Astrocyte (in vitro differentiated cells and primary cell): ENCODE data around the gene CACNB4. TPM values are rescaled to one million over a fixed set of nuclear protein-coding genes. Genes with fewer than 3 reads are reported as not detected.

ENCODE experiments used
- DNase-seq: peaks from one replicate; pipeline ENCODE4 v3.0.0-alpha.2; 2010; ENCODE audit warnings: low read depth
- FAIRE-seq: peaks from 2 replicates; lab custom pipeline; 2011; peaks lifted over from hg19 to GRCh38; lab: Jason Lieb, UNC
- H2AFZ ChIP-seq: 2 replicates; pipeline ENCODE4 v1.6.0; 2012; ENCODE audit warnings: low read depth, low read length, inconsistent platforms
- H3K27ac ChIP-seq: 2 replicates; pipeline ENCODE4 v1.5.1; 2011; ENCODE audit warnings: low read depth, low read length, inconsistent platforms
- H3K27me3 ChIP-seq: 2 replicates; pipeline ENCODE4 v1.6.0; 2011; ENCODE audit warnings: low read length, inconsistent platforms; ENCODE audit not compliant: insufficient read depth
- H3K36me3 ChIP-seq: 2 replicates; pipeline ENCODE4 v1.5.1; 2011; ENCODE audit warnings: low read length, inconsistent platforms; ENCODE audit not compliant: insufficient read depth
- H3K4me1 ChIP-seq: 2 replicates; pipeline ENCODE4 v1.5.1; 2011; ENCODE audit warnings: low read length, inconsistent platforms; ENCODE audit not compliant: insufficient read depth
- H3K4me2 ChIP-seq: 2 replicates; pipeline ENCODE4 v1.6.0; 2012; ENCODE audit warnings: low read length, inconsistent platforms
- H3K4me3 ChIP-seq: 2 replicates; pipeline ENCODE4 v1.5.1; 2011; ENCODE audit warnings: low read depth, mild to moderate bottlenecking, low read length, inconsistent platforms; ENCODE audit not compliant: insufficient read depth
- H3K79me2 ChIP-seq: 2 replicates; pipeline ENCODE4 v1.6.0; 2012; ENCODE audit warnings: mild to moderate bottlenecking, low read length, inconsistent platforms; ENCODE audit not compliant: insufficient read depth
- H3K9ac ChIP-seq: 2 replicates; pipeline ENCODE4 v1.6.0; 2012; ENCODE audit warnings: mild to moderate bottlenecking, low read length, inconsistent platforms
- H3K9me3 ChIP-seq: 2 replicates; pipeline ENCODE4 v1.5.1; 2012; ENCODE audit warnings: low read depth, mild to moderate bottlenecking, low read length, inconsistent platforms; ENCODE audit not compliant: insufficient read depth
- H4K20me1 ChIP-seq: 2 replicates; pipeline ENCODE4 v1.6.0; 2012; ENCODE audit warnings: low read length, inconsistent platforms; ENCODE audit not compliant: insufficient read depth
- H3K27ac Mint-ChIP-seq: one replicate; pipeline ENCODE4 v1.8.0; 2021; ENCODE audit warnings: mild to moderate bottlenecking, mixed read lengths; ENCODE audit not compliant: unreplicated experiment
- H3K27me3 Mint-ChIP-seq: one replicate; pipeline ENCODE4 v1.8.0; 2021; ENCODE audit warnings: low read depth, mixed read lengths; ENCODE audit not compliant: unreplicated experiment
- H3K36me3 Mint-ChIP-seq: one replicate; pipeline ENCODE4 v1.8.0; 2021; ENCODE audit warnings: low read depth, mixed read lengths; ENCODE audit not compliant: unreplicated experiment
- H3K4me1 Mint-ChIP-seq: one replicate; pipeline ENCODE4 v1.8.0; 2021; ENCODE audit warnings: low read depth, mixed read lengths; ENCODE audit not compliant: unreplicated experiment
- H3K4me3 Mint-ChIP-seq: one replicate; pipeline ENCODE4 v1.8.0; 2021; ENCODE audit warnings: mild to moderate bottlenecking, moderate library complexity, mixed read lengths; ENCODE audit not compliant: unreplicated experiment
- H3K9me3 Mint-ChIP-seq: one replicate; pipeline ENCODE4 v1.8.0; 2021; ENCODE audit warnings: mild to moderate bottlenecking, mixed read lengths; ENCODE audit not compliant: unreplicated experiment
- EZH2 ChIP-seq: IDR thresholded peaks from 2 replicates; pipeline ENCODE4 v1.6.1; 2012; ENCODE audit warnings: mild to moderate bottlenecking, low read length, inconsistent platforms; ENCODE audit not compliant: insufficient read depth
- total RNA-seq: library from RNA; stranded (reverse); gene quantifications from 2 replicates; pipeline ENCODE4 v1.2.1, GENCODE V29; 2021
- TF ChIP-seq, protein P1 (sequence below): IDR thresholded peaks from 2 replicates; pipeline ENCODE4 v1.5.1; 2011; ENCODE audit warnings: low read depth, mild to moderate bottlenecking, inconsistent platforms, low read length, moderate library complexity; ENCODE audit not compliant: insufficient read depth

The CACNB4 gene
- total RNA-seq, 1 donor from 2014 or later, result 1.8 TPM

DNA sequence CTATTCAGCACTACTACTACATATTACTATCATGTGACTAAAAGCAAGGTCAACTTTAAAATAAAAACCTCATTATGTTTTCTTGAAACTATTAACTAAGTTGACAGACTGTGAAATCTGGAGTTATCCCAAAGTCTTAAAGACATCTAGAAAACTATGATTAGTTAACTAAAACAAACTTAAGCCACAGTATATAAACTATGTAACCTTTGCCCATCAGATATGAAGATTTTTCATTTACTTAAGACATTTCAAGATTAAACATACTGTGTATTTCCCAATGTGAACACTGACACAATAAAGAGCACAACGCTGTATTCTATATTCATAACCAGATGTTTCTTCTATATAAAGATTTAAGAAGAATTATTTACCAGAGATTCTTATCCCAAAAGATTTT is 33.5 kb upstream of the CACNB4 start:
- Mint-ChIP-seq H3K9me3 (no peaks in the 10 kb centered on the region), H3K36me3 (peaks cover 6% of the 10 kb centered on the region), H3K27me3 (no peaks in the 10 kb centered on the region), H3K4me3 (no peak overlapping the region), H3K4me1 (peaks cover 10% of the 10 kb centered on the region), H3K27ac (no peak overlapping the region)
- Histone ChIP-seq H3K4me1 (peaks cover 10% of the 10 kb centered on the region), H3K4me2 (no peak overlapping the region), H3K9me3 (no peaks in the 10 kb centered on the region), H3K36me3 (no peaks in the 10 kb centered on the region), H3K4me3 (no peak overlapping the region), H3K27me3 (no peaks in the 10 kb centered on the region), H3K27ac (no peak overlapping the region), H2AFZ (no peak overlapping the region), H3K9ac (no peak overlapping the region), H4K20me1 (peaks cover 7% of the 10 kb centered on the region), H3K79me2 (no peaks in the 10 kb centered on the region)
- FAIRE-seq, result no peak
- TF ChIP-seq EZH2, result no peak
- TF ChIP-seq, protein P1, sequence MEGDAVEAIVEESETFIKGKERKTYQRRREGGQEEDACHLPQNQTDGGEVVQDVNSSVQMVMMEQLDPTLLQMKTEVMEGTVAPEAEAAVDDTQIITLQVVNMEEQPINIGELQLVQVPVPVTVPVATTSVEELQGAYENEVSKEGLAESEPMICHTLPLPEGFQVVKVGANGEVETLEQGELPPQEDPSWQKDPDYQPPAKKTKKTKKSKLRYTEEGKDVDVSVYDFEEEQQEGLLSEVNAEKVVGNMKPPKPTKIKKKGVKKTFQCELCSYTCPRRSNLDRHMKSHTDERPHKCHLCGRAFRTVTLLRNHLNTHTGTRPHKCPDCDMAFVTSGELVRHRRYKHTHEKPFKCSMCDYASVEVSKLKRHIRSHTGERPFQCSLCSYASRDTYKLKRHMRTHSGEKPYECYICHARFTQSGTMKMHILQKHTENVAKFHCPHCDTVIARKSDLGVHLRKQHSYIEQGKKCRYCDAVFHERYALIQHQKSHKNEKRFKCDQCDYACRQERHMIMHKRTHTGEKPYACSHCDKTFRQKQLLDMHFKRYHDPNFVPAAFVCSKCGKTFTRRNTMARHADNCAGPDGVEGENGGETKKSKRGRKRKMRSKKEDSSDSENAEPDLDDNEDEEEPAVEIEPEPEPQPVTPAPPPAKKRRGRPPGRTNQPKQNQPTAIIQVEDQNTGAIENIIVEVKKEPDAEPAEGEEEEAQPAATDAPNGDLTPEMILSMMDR, result no peak
- peak; percentile 10 for DNase-seq

DNA sequence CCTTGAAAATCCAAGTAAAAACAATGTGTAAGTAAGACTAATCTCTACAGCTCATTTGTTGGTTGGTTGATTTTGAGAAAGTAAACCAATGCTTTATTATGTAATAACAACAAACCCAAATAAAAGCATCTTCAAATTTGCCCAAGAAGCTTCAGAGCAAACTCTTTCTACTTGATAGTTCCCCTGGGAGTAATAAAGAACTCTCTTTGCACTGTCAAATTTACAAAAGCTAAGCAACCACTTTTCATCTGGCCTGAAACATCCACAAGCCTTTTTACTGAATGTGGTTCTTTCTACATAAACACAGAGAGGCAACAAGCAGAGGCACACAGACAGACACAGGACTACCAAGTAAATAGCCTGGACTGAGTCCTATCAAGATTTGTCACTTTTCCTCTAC is 28.8 kb upstream of the CACNB4 start:
- no peaks in the 10 kb centered on the region for H3K4me1 ChIP-seq
- Mint-ChIP-seq H3K36me3 (peaks cover 6% of the 10 kb centered on the region), H3K9me3 (no peaks in the 10 kb centered on the region), H3K27me3 (no peaks in the 10 kb centered on the region), H3K27ac (no peak overlapping the region), H3K4me3 (no peak overlapping the region), H3K4me1 (peaks cover 7% of the 10 kb centered on the region)
- H3K27ac ChIP-seq, result no peak overlapping the region
- FAIRE-seq (no peak), DNase-seq (no peak)
- no peak overlapping the region for H3K9ac ChIP-seq
- no peak overlapping the region for H3K4me3 ChIP-seq
- H3K4me2 ChIP-seq, result no peak overlapping the region
- no peaks in the 10 kb centered on the region for H3K9me3 ChIP-seq
- H4K20me1 ChIP-seq, result no peaks in the 10 kb centered on the region
- no peaks in the 10 kb centered on the region for H3K79me2 ChIP-seq
- TF ChIP-seq EZH2, result no peak
- TF ChIP-seq, protein P1, result no peak
- no peak overlapping the region for H2AFZ ChIP-seq
- no peaks in the 10 kb centered on the region for H3K27me3 ChIP-seq
- H3K36me3 ChIP-seq, result peaks cover 7% of the 10 kb centered on the region

DNA sequence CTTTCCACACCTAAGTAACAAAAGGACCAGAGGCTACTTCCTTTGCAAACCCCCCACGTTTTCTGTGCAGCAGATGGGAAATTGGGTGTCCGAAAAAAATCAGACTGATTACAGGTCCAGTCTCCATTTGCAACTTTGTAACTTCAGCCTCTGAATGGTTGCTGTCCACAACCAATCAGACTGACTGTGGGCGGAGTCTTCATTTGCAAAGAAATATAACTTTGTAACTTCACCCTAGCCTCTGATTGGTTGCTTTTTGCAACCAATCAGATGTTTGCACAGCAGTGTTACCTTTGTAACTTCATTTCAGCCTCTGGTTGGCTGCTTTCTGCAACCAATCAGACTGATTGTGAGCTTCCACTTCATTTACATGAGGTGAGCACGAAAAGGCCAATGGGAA is 27.8 kb upstream of the CACNB4 start:
- Mint-ChIP-seq H3K4me3 (no peak overlapping the region), H3K4me1 (peaks cover 7% of the 10 kb centered on the region), H3K27ac (no peak overlapping the region), H3K27me3 (no peaks in the 10 kb centered on the region), H3K36me3 (peaks cover 6% of the 10 kb centered on the region), H3K9me3 (no peaks in the 10 kb centered on the region)
- peaks cover 7% of the 10 kb centered on the region for H3K36me3 ChIP-seq
- FAIRE-seq (no peak), DNase-seq (no peak)
- no peak overlapping the region for H3K27ac ChIP-seq
- no peak overlapping the region for H3K4me3 ChIP-seq
- H3K9ac ChIP-seq, result no peak overlapping the region
- no peaks in the 10 kb centered on the region for H3K79me2 ChIP-seq
- H3K4me1 ChIP-seq, result no peaks in the 10 kb centered on the region
- TF ChIP-seq, protein P1, result no peak
- no peak for TF ChIP-seq EZH2
- H3K4me2 ChIP-seq, result no peak overlapping the region
- H3K27me3 ChIP-seq, result no peaks in the 10 kb centered on the region
- no peak overlapping the region for H2AFZ ChIP-seq
- no peaks in the 10 kb centered on the region for H4K20me1 ChIP-seq
- no peaks in the 10 kb centered on the region for H3K9me3 ChIP-seq
